GM12872 (cell line): ENCODE data around the gene SLC1A7.

Experiments used
- TF ChIP-seq, protein P1 (sequence below): IDR thresholded peaks from 3 replicates; pipeline ENCODE4 v1.5.1; 2011; ENCODE audit warnings: low read depth, mild to moderate bottlenecking, low read length, moderate library complexity; ENCODE audit not compliant: insufficient read depth

SLC1A7 gene

DNA sequence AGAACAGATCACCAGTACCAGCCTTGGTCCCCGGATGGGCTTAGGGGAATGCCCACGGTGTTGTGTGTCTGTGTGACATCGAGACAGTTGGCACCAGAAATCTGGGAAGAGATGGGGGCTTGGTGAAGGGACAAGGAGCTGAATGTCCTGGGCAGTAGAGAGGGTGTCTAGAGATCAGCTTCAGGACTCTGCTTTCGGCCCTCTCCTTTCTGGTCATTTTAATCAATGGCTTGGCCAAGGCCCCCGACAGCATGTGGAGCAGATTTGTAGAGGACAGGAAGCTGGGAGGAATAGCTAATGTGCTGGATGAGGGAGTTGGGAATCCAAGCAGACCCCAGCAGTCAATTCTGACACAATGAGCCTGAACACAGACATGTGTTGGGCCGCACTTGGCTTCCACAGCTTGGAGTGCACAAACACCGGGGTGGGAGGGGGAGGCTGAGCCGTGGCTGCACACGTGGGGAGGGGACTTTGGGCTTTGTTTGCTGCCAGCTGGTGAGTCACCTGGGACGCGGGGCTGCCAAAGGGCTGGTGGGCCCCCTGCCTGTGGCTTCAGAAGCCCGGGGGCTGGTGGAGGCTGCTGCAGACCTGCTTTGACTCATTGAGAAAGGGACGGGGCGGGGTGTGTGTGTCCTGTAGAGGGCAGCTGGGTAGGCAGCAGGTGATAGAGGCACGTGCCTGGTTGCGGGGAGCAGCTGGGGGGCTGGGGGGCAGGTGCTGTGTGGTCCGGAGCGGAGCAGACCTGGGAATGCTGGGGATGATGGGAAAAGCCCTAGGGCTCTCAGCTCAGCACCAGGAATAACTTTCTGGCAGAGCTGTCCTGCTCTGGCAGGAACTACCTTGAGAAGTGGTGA lies 20.9 kb downstream of the SLC1A7 start:
- TF ChIP-seq, protein P1, sequence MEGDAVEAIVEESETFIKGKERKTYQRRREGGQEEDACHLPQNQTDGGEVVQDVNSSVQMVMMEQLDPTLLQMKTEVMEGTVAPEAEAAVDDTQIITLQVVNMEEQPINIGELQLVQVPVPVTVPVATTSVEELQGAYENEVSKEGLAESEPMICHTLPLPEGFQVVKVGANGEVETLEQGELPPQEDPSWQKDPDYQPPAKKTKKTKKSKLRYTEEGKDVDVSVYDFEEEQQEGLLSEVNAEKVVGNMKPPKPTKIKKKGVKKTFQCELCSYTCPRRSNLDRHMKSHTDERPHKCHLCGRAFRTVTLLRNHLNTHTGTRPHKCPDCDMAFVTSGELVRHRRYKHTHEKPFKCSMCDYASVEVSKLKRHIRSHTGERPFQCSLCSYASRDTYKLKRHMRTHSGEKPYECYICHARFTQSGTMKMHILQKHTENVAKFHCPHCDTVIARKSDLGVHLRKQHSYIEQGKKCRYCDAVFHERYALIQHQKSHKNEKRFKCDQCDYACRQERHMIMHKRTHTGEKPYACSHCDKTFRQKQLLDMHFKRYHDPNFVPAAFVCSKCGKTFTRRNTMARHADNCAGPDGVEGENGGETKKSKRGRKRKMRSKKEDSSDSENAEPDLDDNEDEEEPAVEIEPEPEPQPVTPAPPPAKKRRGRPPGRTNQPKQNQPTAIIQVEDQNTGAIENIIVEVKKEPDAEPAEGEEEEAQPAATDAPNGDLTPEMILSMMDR: no peak

DNA sequence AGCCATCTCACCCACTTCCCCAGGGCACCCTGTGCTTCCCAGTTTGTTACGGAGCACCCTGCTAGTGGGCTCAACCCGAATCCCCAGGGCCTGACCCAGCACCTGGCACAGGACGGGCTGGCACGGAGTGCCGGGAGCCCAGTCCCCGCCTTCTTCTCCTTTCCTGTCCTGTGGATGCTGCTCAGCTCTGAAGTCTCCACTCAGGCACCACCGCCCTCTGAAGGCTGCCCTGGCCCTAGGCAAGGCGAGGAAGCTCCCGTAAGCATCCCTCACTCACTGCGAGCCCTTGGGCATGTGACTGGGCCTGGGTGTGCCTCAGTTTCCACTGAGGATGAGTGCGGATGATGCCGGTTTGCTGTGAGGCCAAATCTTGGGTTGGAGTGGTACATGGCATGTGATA lies 21.8 kb downstream of the SLC1A7 start:
- TF ChIP-seq, protein P1: no peak

GRCh38 chr1:53117836-53118235 lies 24.6 kb downstream of the SLC1A7 start:
- TF ChIP-seq, protein P1: no peak

GRCh38 chr1:53116933-53117600 lies 25.4 kb downstream of the SLC1A7 start:
- TF ChIP-seq, protein P1: no peak

GRCh38 chr1:53116307-53116810 lies 26.1 kb downstream of the SLC1A7 start:
- TF ChIP-seq, protein P1: no peak

DNA sequence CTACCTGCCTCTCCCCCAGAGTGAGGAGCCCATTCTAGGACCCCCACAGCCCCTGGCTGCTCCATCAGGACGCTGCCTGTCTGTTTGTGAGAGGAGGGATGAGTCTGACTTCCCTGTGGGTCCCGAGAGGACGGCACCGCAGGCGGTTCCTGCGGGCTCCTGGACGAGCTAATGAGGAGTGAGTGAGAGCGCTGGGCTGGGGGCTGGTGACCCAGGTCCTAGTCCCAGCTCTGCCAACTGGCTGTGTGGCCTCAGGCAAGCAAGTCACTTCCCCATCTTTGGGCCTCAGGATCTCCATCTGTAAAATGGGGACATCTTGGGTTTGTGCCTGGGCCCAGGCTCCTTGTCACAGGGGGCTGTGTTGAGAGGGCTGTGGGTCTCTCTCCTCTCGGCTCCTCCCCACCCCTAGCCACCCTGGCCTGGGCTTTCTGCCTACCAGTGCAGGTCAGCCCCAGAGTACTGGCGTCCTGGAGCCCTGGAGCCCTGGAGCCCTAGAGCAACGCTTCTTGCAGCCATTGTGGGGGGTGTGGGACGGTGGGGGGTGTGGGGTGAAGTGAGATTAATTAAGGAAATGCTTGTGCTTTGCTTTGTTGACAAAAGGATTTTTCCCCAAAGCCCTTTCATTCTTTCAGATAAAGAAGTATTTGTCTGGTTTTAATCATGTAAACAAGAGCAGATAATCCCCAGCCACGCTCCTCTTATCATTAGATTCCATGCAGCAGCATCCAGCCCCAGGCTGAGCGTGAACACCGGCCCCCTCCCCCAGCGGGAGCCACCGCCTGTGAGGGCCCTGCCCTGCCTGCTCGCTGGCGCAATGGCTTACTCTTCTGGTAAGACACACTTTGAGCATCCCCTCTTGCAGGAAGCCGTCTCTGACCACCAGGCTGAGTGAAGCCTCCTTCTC lies 26.8 kb downstream of the SLC1A7 start:
- TF ChIP-seq, protein P1: no peak
